ENCODE data around the gene CCDC3. TPM values are rescaled to one million over a fixed set of nuclear protein-coding genes. Genes with fewer than 3 reads are reported as not detected.

Gene CCDC3
- total RNA-seq, 1 experiment from 2014 or later: 0.10 TPM

- in situ Hi-C loops (cut with HindIII; ENCODE audit: low pct_unique_long_range_greater_than_20kb, low sequenced_read_pairs): no loop called here
These were observed 121.1 kb downstream of the CCDC3 start for GRCh38 chr10:12880423-12880822.

GRCh38 chr10:12877150-12877549, 124.4 kb downstream of the CCDC3 start:
- TF ChIP-seq REST (IDR thresholded peaks at IDR 0.05; ENCODE audit: insufficient read depth in 1 of 2, low read depth in 2 of 2, low read length in 1 of 2) (no peak), TCF7L2 (IDR thresholded peaks at IDR 0.05; ENCODE audit: low read depth, low read length) (no peak), CTCF (IDR thresholded peaks at IDR 0.05) (no peak), POLR2AphosphoS5 (IDR thresholded peaks at IDR 0.05; ENCODE audit: low read depth, low read length) (no peak)
- H3K27me3 ChIP-seq (ENCODE audit: control insufficient read depth, insufficient read depth, low read length): no peaks in the 10 kb centered on the region
- no peak overlapping the region for H3K4me3 ChIP-seq (ENCODE audit: low read depth in 2 of 2, low read length in 2 of 2)
- H3K27ac ChIP-seq (ENCODE audit: low read length): no peak overlapping the region
- no peaks in the 10 kb centered on the region for H3K9me3 ChIP-seq (ENCODE audit: control insufficient read depth, insufficient read depth, low read depth, low read length)
- DNase-seq (ENCODE audit: low read depth, low spot score) (no peak), ATAC-seq (no peak)
- intact Hi-C loops (cut with micrococcal nuclease; ENCODE audit: unreplicated experiment) (no loop called here), in situ Hi-C loops (cut with HindIII; ENCODE audit: low pct_unique_long_range_greater_than_20kb, low sequenced_read_pairs) (no loop called here)
- no peaks in the 10 kb centered on the region for H3K4me1 ChIP-seq (ENCODE audit: control insufficient read depth, insufficient read depth, low read length)
- ChIA-PET POLR2A (no interaction called here), CTCF (no interaction called here)
- H3K36me3 ChIP-seq (ENCODE audit: control insufficient read depth, insufficient read depth, low read length): no peaks in the 10 kb centered on the region
- no TSS peak for BruUV-seq (replicated peaks)

More at GRCh38 chr10:12880423-12880822, 121.1 kb downstream of the CCDC3 start:
- Histone ChIP-seq H3K27ac (ENCODE audit: low read length) (no peak overlapping the region), H3K4me3 (ENCODE audit: low read depth in 2 of 2, low read length in 2 of 2) (no peak overlapping the region), H3K9me3 (ENCODE audit: control insufficient read depth, insufficient read depth, low read depth, low read length) (no peaks in the 10 kb centered on the region), H3K36me3 (ENCODE audit: control insufficient read depth, insufficient read depth, low read length) (no peaks in the 10 kb centered on the region), H3K4me1 (ENCODE audit: control insufficient read depth, insufficient read depth, low read length) (no peaks in the 10 kb centered on the region), H3K27me3 (ENCODE audit: control insufficient read depth, insufficient read depth, low read length) (no peaks in the 10 kb centered on the region)
- TF ChIP-seq TCF7L2 (IDR thresholded peaks at IDR 0.05; ENCODE audit: low read depth, low read length) (no peak), CTCF (IDR thresholded peaks at IDR 0.05) (no peak), POLR2AphosphoS5 (IDR thresholded peaks at IDR 0.05; ENCODE audit: low read depth, low read length) (no peak), SIN3A (IDR thresholded peaks at IDR 0.05; ENCODE audit: borderline replicate concordance, insufficient read depth, low read depth, low read length) (no peak), REST (IDR thresholded peaks at IDR 0.05; ENCODE audit: insufficient read depth in 1 of 2, low read depth in 2 of 2, low read length in 1 of 2) (no peak)
- BruUV-seq (replicated peaks): no TSS peak
- ChIA-PET CTCF (no interaction called here), POLR2A (no interaction called here)
- DNase-seq (ENCODE audit: low read depth, low spot score) (no peak), ATAC-seq (no peak)
- intact Hi-C loops (cut with micrococcal nuclease; ENCODE audit: unreplicated experiment): no loop called here

Data from Panc1 (cell line).